Keratinocyte (primary cell): ENCODE data around the gene PRKN. TPM values are rescaled to one million over a fixed set of nuclear protein-coding genes. Genes with fewer than 3 reads are reported as not detected.

Source experiments
- DNase-seq: peaks from one replicate; pipeline ENCODE4 v3.0.0-alpha.2; 2011; ENCODE audit warnings: low read depth, missing footprints, low spot score
- FAIRE-seq: peaks from 2 replicates; lab custom pipeline; 2011; peaks lifted over from hg19 to GRCh38; lab: Jason Lieb, UNC
- H2AFZ ChIP-seq: 2 replicates; pipeline ENCODE4 v1.6.0; 2012; ENCODE audit warnings: low read length, control low read depth, inconsistent platforms; ENCODE audit not compliant: control insufficient read depth
- H3K27ac ChIP-seq: 2 replicates; pipeline ENCODE4 v1.5.1; 2011; ENCODE audit warnings: low read length; ENCODE audit not compliant: control insufficient read depth, insufficient read depth
- H3K27me3 ChIP-seq: 3 replicates; pipeline ENCODE4 v1.6.0; 2011; ENCODE audit warnings: low read length; ENCODE audit not compliant: control insufficient read depth, insufficient read depth; ENCODE audit errors: extremely low read depth
- H3K36me3 ChIP-seq, 2 experiments: 2 replicates in 1 of 2; 3 replicates in 1 of 2; pipeline ENCODE4 v1.5.1; 2011; ENCODE audit warnings: low read length in 2 of 2, mild to moderate bottlenecking in 1 of 2; ENCODE audit not compliant: control insufficient read depth in 2 of 2, insufficient read depth in 2 of 2; ENCODE audit errors: extremely low read depth in 1 of 2
- H3K4me1 ChIP-seq: 3 replicates; pipeline ENCODE4 v1.5.1; 2011; ENCODE audit warnings: low read length; ENCODE audit not compliant: control insufficient read depth, insufficient read depth; ENCODE audit errors: extremely low read depth
- H3K4me2 ChIP-seq: 3 replicates; pipeline ENCODE4 v1.6.0; 2011; ENCODE audit warnings: low read depth, low read length; ENCODE audit not compliant: control insufficient read depth, insufficient read depth; ENCODE audit errors: extremely low read depth
- H3K4me3 ChIP-seq, 3 experiments: fragments of 200-600 bp in 1 of 3; sonication (generic) in 1 of 3; 2 replicates in 2 of 3; 3 replicates in 1 of 3; pipeline ENCODE4 v1.5.1; 2011 to 2016; ENCODE audit warnings: low read length in 3 of 3, mild to moderate bottlenecking in 3 of 3, control low read depth in 2 of 3, inconsistent platforms in 1 of 3, low read depth in 1 of 3, mixed read lengths in 1 of 3, mixed run types in 1 of 3, moderate library complexity in 1 of 3; ENCODE audit not compliant: control insufficient read depth in 2 of 3, insufficient read depth in 2 of 3; ENCODE audit errors: extremely low read depth in 1 of 3
- H3K79me2 ChIP-seq: 2 replicates; pipeline ENCODE4 v1.6.0; 2012; ENCODE audit warnings: low read length; ENCODE audit not compliant: control insufficient read depth, insufficient read depth
- H3K9ac ChIP-seq: 3 replicates; pipeline ENCODE4 v1.6.0; 2011; ENCODE audit warnings: low read length; ENCODE audit not compliant: control insufficient read depth, insufficient read depth; ENCODE audit errors: extremely low read depth
- H3K9me1 ChIP-seq: 3 replicates; pipeline ENCODE4 v1.6.0; 2011; ENCODE audit warnings: low read length; ENCODE audit not compliant: control insufficient read depth, insufficient read depth; ENCODE audit errors: extremely low read depth
- H3K9me3 ChIP-seq: 2 replicates; pipeline ENCODE4 v1.5.1; 2012; ENCODE audit warnings: low read depth, low read length; ENCODE audit not compliant: control insufficient read depth
- H4K20me1 ChIP-seq: 3 replicates; pipeline ENCODE4 v1.6.0; 2011; ENCODE audit warnings: low read length; ENCODE audit not compliant: control insufficient read depth, insufficient read depth; ENCODE audit errors: extremely low read depth
- EZH2 ChIP-seq: IDR thresholded peaks from one replicate; pipeline ENCODE4 v1.6.1; 2012; ENCODE audit warnings: inconsistent platforms, mild to moderate bottlenecking, low read length, moderate library complexity
- dilution Hi-C: fragments of 300-500 bp; cut with MboI; formaldehyde crosslinking; loops from one replicate; pipeline ENCODE4 v1.7.0; 2020; ENCODE audit warnings: low sequenced_read_pairs; ENCODE audit not compliant: extremely low pct_ligation_motif_present
- polyA plus RNA-seq, 5 experiments: library from polyadenylated mRNA; depleted of rRNA in 3 of 5; stranded (reverse) in 3 of 5; stranded (forward) in 1 of 5; unstranded in 1 of 5; fragments of >200 nt; gene quantifications; 1 replicate in 1 of 5; 2 replicates in 3 of 5; 3 replicates in 1 of 5; pipeline versions ENCODE4 v1.2.1 to v1.2.3, GENCODE V29; 2011 to 2012; ENCODE audit warnings: missing spikeins in 2 of 5, low read depth in 1 of 5, low replicate concordance in 1 of 5
- TF ChIP-seq, protein P1 (sequence below), 3 experiments: IDR thresholded peaks in 1 of 3; conservative IDR thresholded peaks in 1 of 3; optimal IDR thresholded peaks in 1 of 3; 2 replicates in 2 of 3; 3 replicates in 1 of 3; pipeline versions ENCODE3 to v1.5.1; 2011; ENCODE audit warnings: low read length in 3 of 3, mild to moderate bottlenecking in 3 of 3, moderate library complexity in 2 of 3, control low read depth in 1 of 3, inconsistent platforms in 1 of 3; ENCODE audit not compliant: insufficient read depth in 2 of 3; ENCODE audit errors: extremely low read depth in 1 of 3

The PRKN gene
- polyA plus RNA-seq, 1 donor (not counting 4 experiments of a cell fraction or from before 2014, with no cell fraction given), result 0.67 TPM

- Histone ChIP-seq H3K4me1 (no peaks in the 10 kb centered on the region), H2AFZ (no peak overlapping the region), H3K27ac (no peak overlapping the region), H3K9me1 (no peaks in the 10 kb centered on the region), H3K9ac (no peak overlapping the region), H3K4me2 (no peak overlapping the region), H3K79me2 (no peaks in the 10 kb centered on the region), H3K4me3 (no peak overlapping the region), H3K9me3 (no peaks in the 10 kb centered on the region), H3K27me3 (no peaks in the 10 kb centered on the region), H4K20me1 (no peaks in the 10 kb centered on the region), H3K36me3 (no peaks in the 10 kb centered on the region)
- FAIRE-seq (no peak), DNase-seq (no peak)
- dilution Hi-C loops, result no loop called here
- TF ChIP-seq, protein P1, sequence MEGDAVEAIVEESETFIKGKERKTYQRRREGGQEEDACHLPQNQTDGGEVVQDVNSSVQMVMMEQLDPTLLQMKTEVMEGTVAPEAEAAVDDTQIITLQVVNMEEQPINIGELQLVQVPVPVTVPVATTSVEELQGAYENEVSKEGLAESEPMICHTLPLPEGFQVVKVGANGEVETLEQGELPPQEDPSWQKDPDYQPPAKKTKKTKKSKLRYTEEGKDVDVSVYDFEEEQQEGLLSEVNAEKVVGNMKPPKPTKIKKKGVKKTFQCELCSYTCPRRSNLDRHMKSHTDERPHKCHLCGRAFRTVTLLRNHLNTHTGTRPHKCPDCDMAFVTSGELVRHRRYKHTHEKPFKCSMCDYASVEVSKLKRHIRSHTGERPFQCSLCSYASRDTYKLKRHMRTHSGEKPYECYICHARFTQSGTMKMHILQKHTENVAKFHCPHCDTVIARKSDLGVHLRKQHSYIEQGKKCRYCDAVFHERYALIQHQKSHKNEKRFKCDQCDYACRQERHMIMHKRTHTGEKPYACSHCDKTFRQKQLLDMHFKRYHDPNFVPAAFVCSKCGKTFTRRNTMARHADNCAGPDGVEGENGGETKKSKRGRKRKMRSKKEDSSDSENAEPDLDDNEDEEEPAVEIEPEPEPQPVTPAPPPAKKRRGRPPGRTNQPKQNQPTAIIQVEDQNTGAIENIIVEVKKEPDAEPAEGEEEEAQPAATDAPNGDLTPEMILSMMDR (optimal IDR thresholded peaks at IDR 0.05 in 1 of 3, IDR thresholded peaks at IDR 0.05 in 1 of 3, conservative IDR thresholded peaks at IDR 0.05 in 1 of 3; ENCODE audit: extremely low read depth in 1 of 3, insufficient read depth in 2 of 3, low read length in 3 of 3), result no peak
- TF ChIP-seq EZH2, result no peak
Measured at GRCh38 chr6:162363757-162364156, 363.8 kb downstream of the PRKN start.

GRCh38 chr6:162360901-162361567, 366.5 kb downstream of the PRKN start:
- DNase-seq (no peak), FAIRE-seq (no peak)
- no peaks in the 10 kb centered on the region for H3K9me1 ChIP-seq
- H2AFZ ChIP-seq, result no peak overlapping the region
- no peaks in the 10 kb centered on the region for H3K4me1 ChIP-seq
- dilution Hi-C loops, result no loop called here
- H3K79me2 ChIP-seq, result no peaks in the 10 kb centered on the region
- no peak overlapping the region for H3K4me3 ChIP-seq
- no peaks in the 10 kb centered on the region for H3K9me3 ChIP-seq
- no peak overlapping the region for H3K27ac ChIP-seq
- H3K27me3 ChIP-seq, result no peaks in the 10 kb centered on the region
- no peaks in the 10 kb centered on the region for H4K20me1 ChIP-seq
- TF ChIP-seq, protein P1 (optimal IDR thresholded peaks at IDR 0.05 in 1 of 3, IDR thresholded peaks at IDR 0.05 in 1 of 3, conservative IDR thresholded peaks at IDR 0.05 in 1 of 3; ENCODE audit: extremely low read depth in 1 of 3, insufficient read depth in 2 of 3, low read length in 3 of 3), result no peak
- TF ChIP-seq EZH2, result no peak
- no peaks in the 10 kb centered on the region for H3K36me3 ChIP-seq
- H3K4me2 ChIP-seq, result no peak overlapping the region
- H3K9ac ChIP-seq, result no peak overlapping the region
